Mesothelial cell of epicardium (in vitro differentiated cells): Measurements from ENCODE around the gene DYRK1A. TPM values are rescaled to one million over a fixed set of nuclear protein-coding genes. Genes with fewer than 3 reads are reported as not detected.

ENCODE experiments used
- DNase-seq, 2 experiments: peaks; one replicate each; pipeline ENCODE4 v3.0.0; 2021; ENCODE audit warnings: low spot score in 2 of 2; ENCODE audit not compliant: unreplicated experiment in 2 of 2
- H3K27ac Mint-ChIP-seq: 2 replicates; pipeline ENCODE4 v1.8.0; 2021; ENCODE audit warnings: mixed read lengths
- H3K27me3 Mint-ChIP-seq: 2 replicates; pipeline ENCODE4 v1.8.0; 2021; ENCODE audit warnings: low read depth, mixed read lengths
- H3K36me3 Mint-ChIP-seq: 2 replicates; pipeline ENCODE4 v1.8.0; 2021; ENCODE audit warnings: mixed read lengths
- H3K4me1 Mint-ChIP-seq: 2 replicates; pipeline ENCODE4 v1.8.0; 2021; ENCODE audit warnings: mixed read lengths
- H3K4me3 Mint-ChIP-seq: 2 replicates; pipeline ENCODE4 v1.8.0; 2021; ENCODE audit warnings: mild to moderate bottlenecking, moderate library complexity, mixed read lengths
- H3K9me3 Mint-ChIP-seq: 2 replicates; pipeline ENCODE4 v1.8.0; 2021; ENCODE audit warnings: mixed read lengths
- CTCF ChIP-seq: fragments of 200-600 bp; sonication (generic); IDR thresholded peaks from one replicate; pipeline ENCODE4 v1.5.0; 2021; ENCODE audit warnings: antibody characterized with exemption; ENCODE audit not compliant: unreplicated experiment
- total RNA-seq: library from RNA; stranded (reverse); gene quantifications from 3 replicates; pipeline ENCODE4 v1.2.1, GENCODE V29; 2021

The DYRK1A gene
- total RNA-seq, 1 donor from 2014 or later: 79.7 TPM

- Mint-ChIP-seq H3K4me3 (no peak overlapping the region), H3K4me1 (peaks cover 19% of the 10 kb centered on the region), H3K9me3 (peaks cover 14% of the 10 kb centered on the region), H3K36me3 (peaks cover 15% of the 10 kb centered on the region), H3K27ac (peak overlapping the region; percentile 16), H3K27me3 (no peaks in the 10 kb centered on the region)
- DNase-seq: no peak
- no peak for TF ChIP-seq CTCF
Observed at GRCh38 chr21:37386151-37386550, 19.6 kb downstream of the DYRK1A start.

GRCh38 chr21:37389456-37389855 lies 22.9 kb downstream of the DYRK1A start:
- no peak for DNase-seq
- peaks cover 6% of the 10 kb centered on the region for H3K9me3 Mint-ChIP-seq
- H3K4me3 Mint-ChIP-seq: no peak overlapping the region
- peaks cover 23% of the 10 kb centered on the region for H3K4me1 Mint-ChIP-seq
- no peaks in the 10 kb centered on the region for H3K27me3 Mint-ChIP-seq
- H3K27ac Mint-ChIP-seq: peak overlapping the region; percentile 30
- TF ChIP-seq CTCF: no peak
- H3K36me3 Mint-ChIP-seq: peaks cover 9% of the 10 kb centered on the region

- Mint-ChIP-seq H3K36me3 (peaks cover 5% of the 10 kb centered on the region), H3K4me1 (peaks cover 27% of the 10 kb centered on the region), H3K9me3 (no peaks in the 10 kb centered on the region), H3K27me3 (no peaks in the 10 kb centered on the region), H3K27ac (peak overlapping the region; percentile 28), H3K4me3 (no peak overlapping the region)
- DNase-seq: no peak
- TF ChIP-seq CTCF: no peak
Observed at GRCh38 chr21:37391666-37392065, 25.1 kb downstream of the DYRK1A start.

- Mint-ChIP-seq H3K27me3 (no peaks in the 10 kb centered on the region), H3K4me3 (no peak overlapping the region), H3K4me1 (peaks cover 24% of the 10 kb centered on the region), H3K36me3 (peaks cover 5% of the 10 kb centered on the region), H3K9me3 (no peaks in the 10 kb centered on the region), H3K27ac (no peak overlapping the region)
- no peak for DNase-seq
- TF ChIP-seq CTCF: no peak
Observed at GRCh38 chr21:37392441-37392840, 25.9 kb downstream of the DYRK1A start.

GRCh38 chr21:37393030-37393429 lies 26.5 kb downstream of the DYRK1A start:
- no peak overlapping the region for H3K27ac Mint-ChIP-seq
- no peak overlapping the region for H3K4me3 Mint-ChIP-seq
- H3K9me3 Mint-ChIP-seq: no peaks in the 10 kb centered on the region
- peaks cover 5% of the 10 kb centered on the region for H3K36me3 Mint-ChIP-seq
- H3K27me3 Mint-ChIP-seq: no peaks in the 10 kb centered on the region
- no peak for DNase-seq
- no peak for TF ChIP-seq CTCF
- H3K4me1 Mint-ChIP-seq: peaks cover 21% of the 10 kb centered on the region

GRCh38 chr21:37393786-37394185 lies 27.2 kb downstream of the DYRK1A start:
- H3K27me3 Mint-ChIP-seq: no peaks in the 10 kb centered on the region
- TF ChIP-seq CTCF: no peak
- DNase-seq: no peak
- H3K4me1 Mint-ChIP-seq: peaks cover 25% of the 10 kb centered on the region
- H3K27ac Mint-ChIP-seq: no peak overlapping the region
- H3K4me3 Mint-ChIP-seq: no peak overlapping the region
- peaks cover 5% of the 10 kb centered on the region for H3K36me3 Mint-ChIP-seq
- H3K9me3 Mint-ChIP-seq: no peaks in the 10 kb centered on the region
